Suprapubic skin (tissue), 4 donors: ENCODE results near the gene CMTM8. TPM values are rescaled to one million over a fixed set of nuclear protein-coding genes. Genes with fewer than 3 reads are reported as not detected.

Source experiments
- DNase-seq, 2 donors: peaks; one replicate each; pipeline ENCODE4 v3.0.0-alpha.2; 2019; ENCODE audit warnings: low spot score in 2 of 2
- H3K27ac ChIP-seq: fragments of 200-600 bp; sonication (generic); one replicate; pipeline ENCODE4 v1.5.1; 2019
- H3K27me3 ChIP-seq: fragments of 200-600 bp; sonication (generic); one replicate; pipeline ENCODE4 v1.5.1; 2019
- H3K36me3 ChIP-seq: fragments of 200-600 bp; sonication (generic); one replicate; pipeline ENCODE4 v1.5.1; 2019
- H3K4me1 ChIP-seq: fragments of 200-600 bp; sonication (generic); one replicate; pipeline ENCODE4 v1.5.1; 2019
- H3K4me3 ChIP-seq: fragments of 200-600 bp; sonication (generic); one replicate; pipeline ENCODE4 v1.5.1; 2019; ENCODE audit warnings: mild to moderate bottlenecking
- H3K9me3 ChIP-seq: fragments of 200-600 bp; sonication (generic); one replicate; pipeline ENCODE4 v1.5.1; 2019
- CTCF ChIP-seq, 2 donors: fragments of 200-600 bp in 1 of 2; fragments of 450-650 bp in 1 of 2; sonication (generic) in 1 of 2; IDR thresholded peaks; one replicate each; pipeline ENCODE4 v1.5.1; 2016 to 2019; ENCODE audit warnings: antibody characterized with exemption in 2 of 2, mild to moderate bottlenecking in 1 of 2, moderate library complexity in 1 of 2
- EP300 ChIP-seq: sonication (generic); formaldehyde crosslinking; IDR thresholded peaks from one replicate; pipeline ENCODE4 v1.6.1; 2017; ENCODE audit warnings: antibody characterized with exemption
- POLR2A ChIP-seq, 2 donors: fragments of 450-650 bp; IDR thresholded peaks; one replicate each; pipeline ENCODE4 v1.6.1; 2017; ENCODE audit warnings: antibody characterized with exemption in 2 of 2, mild to moderate bottlenecking in 2 of 2, moderate library complexity in 2 of 2
- POLR2AphosphoS5 ChIP-seq, 3 donors: sonication (generic); formaldehyde crosslinking; IDR thresholded peaks; one replicate each; pipeline ENCODE4 v1.6.1; 2017; ENCODE audit warnings: antibody characterized with exemption in 3 of 3
- WGBS: methylation state at CpG from one replicate; pipeline ENCODE4 v1.1.5; 2018; 5-methylcytosine and 5-hydroxymethylcytosine counted together
- total RNA-seq, 4 donors: library from RNA; depleted of rRNA; stranded (reverse); fragments of >200 nt; gene quantifications; one replicate each; pipeline ENCODE4 v1.1.0, GENCODE V29; 2016

CMTM8 gene
- total RNA-seq, 4 donors from 2014 or later = 7.4 to 16.3 (median 10.6) TPM

GRCh38 chr3:32203854-32204253, 34.6 kb upstream of the CMTM8 start:
- TF ChIP-seq EP300 = no peak
- TF ChIP-seq CTCF (IDR thresholded peaks at IDR 0.05) = no peak
- no peak for TF ChIP-seq POLR2AphosphoS5 (IDR thresholded peaks at IDR 0.05)
- TF ChIP-seq POLR2A (IDR thresholded peaks at IDR 0.05) = no peak
- Histone ChIP-seq H3K27ac (no peak overlapping the region), H3K36me3 (no peaks in the 10 kb centered on the region), H3K4me3 (no peak overlapping the region), H3K4me1 (no peaks in the 10 kb centered on the region), H3K27me3 (no peaks in the 10 kb centered on the region), H3K9me3 (no peaks in the 10 kb centered on the region)
- DNase-seq = no peak

GRCh38 chr3:32208447-32208846, 30.0 kb upstream of the CMTM8 start:
- Histone ChIP-seq H3K27me3 (no peaks in the 10 kb centered on the region), H3K9me3 (no peaks in the 10 kb centered on the region), H3K4me1 (no peaks in the 10 kb centered on the region), H3K27ac (no peak overlapping the region), H3K4me3 (no peak overlapping the region), H3K36me3 (no peaks in the 10 kb centered on the region)
- 77% methylated on average over 4 of the region's 4 CpGs for WGBS
- TF ChIP-seq POLR2A (IDR thresholded peaks at IDR 0.05) (no peak), CTCF (IDR thresholded peaks at IDR 0.05) (no peak), POLR2AphosphoS5 (IDR thresholded peaks at IDR 0.05) (no peak), EP300 (no peak)
- no peak for DNase-seq

GRCh38 chr3:32215185-32215584, 23.3 kb upstream of the CMTM8 start:
- no peak for DNase-seq
- Histone ChIP-seq H3K9me3 (no peaks in the 10 kb centered on the region), H3K4me1 (no peaks in the 10 kb centered on the region), H3K27me3 (no peaks in the 10 kb centered on the region), H3K4me3 (no peak overlapping the region), H3K36me3 (no peaks in the 10 kb centered on the region), H3K27ac (no peak overlapping the region)
- 88% methylated on average over 2 of the region's 2 CpGs for WGBS
- TF ChIP-seq POLR2A (IDR thresholded peaks at IDR 0.05) (no peak), CTCF (IDR thresholded peaks at IDR 0.05) (no peak), POLR2AphosphoS5 (IDR thresholded peaks at IDR 0.05) (no peak), EP300 (no peak)

- Histone ChIP-seq H3K9me3 (no peaks in the 10 kb centered on the region), H3K27ac (no peak overlapping the region), H3K4me1 (no peaks in the 10 kb centered on the region), H3K36me3 (no peaks in the 10 kb centered on the region), H3K27me3 (no peaks in the 10 kb centered on the region), H3K4me3 (no peak overlapping the region)
- 65% methylated on average over 10 of the region's 10 CpGs for WGBS
- DNase-seq = no peak
- TF ChIP-seq CTCF (IDR thresholded peaks at IDR 0.05) (no peak), EP300 (no peak), POLR2AphosphoS5 (IDR thresholded peaks at IDR 0.05) (no peak), POLR2A (IDR thresholded peaks at IDR 0.05) (no peak)
These were observed 22.2 kb upstream of the CMTM8 start for GRCh38 chr3:32216172-32216783.

GRCh38 chr3:32217339-32217738, 21.1 kb upstream of the CMTM8 start:
- whole genome bisulfite sequencing = 89% methylated on average over 2 of the region's 2 CpGs
- no peak for DNase-seq
- Histone ChIP-seq H3K36me3 (no peaks in the 10 kb centered on the region), H3K27ac (no peak overlapping the region), H3K9me3 (no peaks in the 10 kb centered on the region), H3K4me3 (no peak overlapping the region), H3K27me3 (no peaks in the 10 kb centered on the region), H3K4me1 (no peaks in the 10 kb centered on the region)
- no peak for TF ChIP-seq CTCF (IDR thresholded peaks at IDR 0.05)
- TF ChIP-seq POLR2A (IDR thresholded peaks at IDR 0.05) = no peak
